H1 (cell line): ENCODE results near the gene ARHGEF28. TPM values are rescaled to one million over a fixed set of nuclear protein-coding genes. Genes with fewer than 3 reads are reported as not detected.

Experiments used
- CTCF ChIA-PET: fragments of 300-600 bp; sonication (Branson Sonifier 250); formaldehyde crosslinking; loops from one replicate; lab custom pipeline; 2021; ENCODE audit not compliant: partially characterized antibody; lab: Charles Lee
- POLR2A ChIA-PET: fragments of 300-600 bp; sonication (Branson Sonifier 250); formaldehyde crosslinking; loops from one replicate; lab custom pipeline; 2021; ENCODE audit warnings: inconsistent platforms; ENCODE audit not compliant: partially characterized antibody; lab: Charles Lee
- DNase-seq, 2 experiments: peaks; one replicate each; pipeline versions ENCODE4 v3.0.0 to v3.0.0-alpha.2; 2010 to 2022; ENCODE audit warnings: low spot score in 2 of 2, low read depth in 1 of 2, mixed read lengths in 1 of 2
- FAIRE-seq: peaks from 2 replicates; lab custom pipeline; 2011; peaks lifted over from hg19 to GRCh38; lab: Jason Lieb, UNC
- H2AFZ ChIP-seq: 2 replicates; pipeline ENCODE4 v1.8.1; 2012; ENCODE audit warnings: low read length, inconsistent platforms
- H2AK5ac ChIP-seq: 2 replicates; pipeline ENCODE4 v1.6.1; 2013; ENCODE audit warnings: low read depth, low read length
- H2BK120ac ChIP-seq: replicated peaks from 2 replicates; pipeline ENCODE3; 2013; ENCODE audit warnings: low read depth, low read length, inconsistent platforms
- H2BK12ac ChIP-seq: 2 replicates; pipeline ENCODE4 v1.6.1; 2013; ENCODE audit warnings: low read depth, low read length
- H2BK15ac ChIP-seq: 2 replicates; pipeline ENCODE4 v1.6.1; 2013; ENCODE audit warnings: low read length
- H2BK20ac ChIP-seq: 2 replicates; pipeline ENCODE4 v1.6.1; 2013; ENCODE audit warnings: low read length
- H2BK5ac ChIP-seq: 2 replicates; pipeline ENCODE4 v1.6.1; 2013; ENCODE audit warnings: low read depth, low read length
- H3K14ac ChIP-seq: 2 replicates; pipeline ENCODE4 v1.6.1; 2013; ENCODE audit warnings: inconsistent platforms; ENCODE audit not compliant: insufficient read length
- H3K18ac ChIP-seq: 2 replicates; pipeline ENCODE4 v1.6.1; 2013; ENCODE audit warnings: low read length; ENCODE audit errors: extremely low read depth
- H3K23ac ChIP-seq: 2 replicates; pipeline ENCODE4 v1.6.1; 2013; ENCODE audit warnings: inconsistent platforms; ENCODE audit not compliant: insufficient read length
- H3K23me2 ChIP-seq: 2 replicates; pipeline ENCODE4 v1.6.1; 2013; ENCODE audit warnings: low read depth, low read length
- H3K27ac ChIP-seq: 2 replicates; pipeline ENCODE4 v1.6.1; 2011; ENCODE audit warnings: low read depth, low read length, inconsistent platforms
- H3K27me3 ChIP-seq, 4 experiments: replicated peaks in 1 of 4; 1 replicate in 1 of 4; 2 replicates in 3 of 4; pipeline versions ENCODE4 v1.6.1 to v1.8.1; 2011 to 2013; ENCODE audit warnings: low read length in 3 of 4, mild to moderate bottlenecking in 3 of 4, inconsistent platforms in 2 of 4, mixed read lengths in 2 of 4, moderate library complexity in 1 of 4; ENCODE audit not compliant: control insufficient read depth in 3 of 4, insufficient read depth in 3 of 4; ENCODE audit errors: extremely low read depth in 1 of 4
- H3K36me3 ChIP-seq, 4 experiments: 2 replicates each; pipeline versions ENCODE4 v1.6.1 to v1.8.1; 2011 to 2013; ENCODE audit warnings: mild to moderate bottlenecking in 4 of 4, low read length in 3 of 4, moderate library complexity in 2 of 4, control low read depth in 1 of 4, inconsistent platforms in 1 of 4; ENCODE audit not compliant: insufficient read depth in 4 of 4, control insufficient read depth in 2 of 4
- H3K4ac ChIP-seq: replicated peaks from 2 replicates; pipeline ENCODE3; 2013; ENCODE audit warnings: low read length, low read depth, mixed read lengths, inconsistent platforms; ENCODE audit not compliant: insufficient read length
- H3K4me1 ChIP-seq, 4 experiments: replicated peaks in 1 of 4; 1 replicate in 1 of 4; 2 replicates in 3 of 4; pipeline versions ENCODE4 v1.6.1 to v1.8.1; 2011 to 2013; ENCODE audit warnings: low read length in 3 of 4, inconsistent platforms in 2 of 4, mixed read lengths in 1 of 4; ENCODE audit not compliant: insufficient read depth in 4 of 4, control insufficient read depth in 3 of 4
- H3K4me2 ChIP-seq, 2 experiments: 2 replicates each; pipeline versions ENCODE4 v1.6.1 to v1.8.1; 2011 to 2013; ENCODE audit warnings: low read depth in 2 of 2, low read length in 2 of 2, control low read depth in 1 of 2, inconsistent platforms in 1 of 2, mild to moderate bottlenecking in 1 of 2; ENCODE audit not compliant: insufficient read depth in 1 of 2
- H3K4me3 ChIP-seq, 4 experiments: fragments of 200-600, 300-600 bp in 1 of 4; sonication (generic), shearing (Covaris generic), sonication (Bioruptor Twin) in 1 of 4; 2 replicates each; pipeline versions ENCODE4 v1.5.1 to v1.8.1; 2011 to 2016; ENCODE audit warnings: low read length in 4 of 4, low read depth in 3 of 4, control low read depth in 2 of 4, inconsistent platforms in 2 of 4, mild to moderate bottlenecking in 2 of 4, mixed read lengths in 1 of 4, moderate library complexity in 1 of 4; ENCODE audit not compliant: insufficient read depth in 2 of 4; ENCODE audit errors: extremely low read depth in 1 of 4
- H3K56ac ChIP-seq: replicated peaks from 2 replicates; pipeline ENCODE3; 2013; ENCODE audit warnings: low read depth, mild to moderate bottlenecking, mixed read lengths, low read length, inconsistent platforms; ENCODE audit not compliant: insufficient read length
- H3K79me1 ChIP-seq: 2 replicates; pipeline ENCODE4 v1.6.1; 2013; ENCODE audit warnings: low read depth, low read length, control low read depth
- H3K79me2 ChIP-seq, 2 experiments: 2 replicates each; pipeline versions ENCODE4 v1.6.1 to v1.8.1; 2012 to 2013; ENCODE audit warnings: low read length in 2 of 2, mild to moderate bottlenecking in 2 of 2, inconsistent platforms in 1 of 2; ENCODE audit not compliant: insufficient read depth in 2 of 2, control insufficient read depth in 1 of 2
- H3K9ac ChIP-seq, 4 experiments: replicated peaks in 1 of 4; 1 replicate in 1 of 4; 2 replicates in 3 of 4; pipeline versions ENCODE4 v1.6.1 to v1.8.1; 2011 to 2013; ENCODE audit warnings: low read depth in 3 of 4, low read length in 3 of 4, control low read depth in 2 of 4, mild to moderate bottlenecking in 2 of 4, moderate library complexity in 2 of 4, inconsistent platforms in 1 of 4; ENCODE audit errors: extremely low read depth in 1 of 4
- H3K9me3 ChIP-seq, 2 experiments: 2 replicates each; pipeline versions ENCODE4 v1.6.1 to v1.8.1; 2012 to 2013; ENCODE audit warnings: mild to moderate bottlenecking in 2 of 2, moderate library complexity in 2 of 2, control low read depth in 1 of 2, inconsistent platforms in 1 of 2, low read depth in 1 of 2, low read length in 1 of 2, mixed read lengths in 1 of 2; ENCODE audit not compliant: insufficient read depth in 2 of 2
- H4K20me1 ChIP-seq, 2 experiments: replicated peaks in 1 of 2; 2 replicates each; pipeline versions ENCODE3 to v1.8.1; 2011 to 2013; ENCODE audit warnings: inconsistent platforms in 2 of 2, low read length in 2 of 2, mild to moderate bottlenecking in 1 of 2; ENCODE audit not compliant: insufficient read depth in 2 of 2, control insufficient read depth in 1 of 2
- H4K5ac ChIP-seq: 2 replicates; pipeline ENCODE4 v1.6.1; 2013; ENCODE audit warnings: low read length, low read depth, mixed read lengths, inconsistent platforms; ENCODE audit not compliant: insufficient read length
- H4K8ac ChIP-seq: 2 replicates; pipeline ENCODE4 v1.8.0; 2013; ENCODE audit warnings: mild to moderate bottlenecking, moderate library complexity, low read length, inconsistent platforms; ENCODE audit not compliant: insufficient read depth; ENCODE audit errors: extremely low read depth
- H4K91ac ChIP-seq: replicated peaks from 2 replicates; pipeline ENCODE3; 2013; ENCODE audit warnings: low read length, mixed read lengths, inconsistent platforms; ENCODE audit not compliant: insufficient read length
- JUND ChIP-seq: IDR thresholded peaks from 2 replicates; pipeline ENCODE4 v1.6.1; 2011; ENCODE audit warnings: mild to moderate bottlenecking, improper control_type of control experiment, low read length
- RAD21 ChIP-seq, 2 experiments: IDR thresholded peaks in 1 of 2; conservative IDR thresholded peaks in 1 of 2; 2 replicates each; pipeline ENCODE4 v1.6.1; 2011; ENCODE audit warnings: low read depth in 2 of 2, low read length in 2 of 2, improper control_type of control experiment in 1 of 2, inconsistent platforms in 1 of 2, mild to moderate bottlenecking in 1 of 2, moderate library complexity in 1 of 2
- TCF12 ChIP-seq: IDR thresholded peaks from 2 replicates; pipeline ENCODE4 v1.6.1; 2011; ENCODE audit warnings: low read depth, mild to moderate bottlenecking, low read length
- YY1 ChIP-seq: IDR thresholded peaks from 2 replicates; pipeline ENCODE4 v1.6.1; 2011; ENCODE audit warnings: low read depth, mild to moderate bottlenecking, low read length
- WGBS, 2 experiments: shearing (Covaris generic) in 1 of 2; methylation state at CpG; one replicate each; pipeline versions ENCODE4 v1.1.6 to v1.1.7; 2013 to 2015; ENCODE audit warnings: low lambda C conversion rate in 2 of 2, mixed read lengths in 2 of 2, inconsistent platforms in 1 of 2, low coverage in 1 of 2, missing lambda C conversion rate in 1 of 2; ENCODE audit not compliant: insufficient replicate concordance in 2 of 2, insufficient coverage in 1 of 2, insufficient read length in 1 of 2; ENCODE audit errors: extremely low coverage in 1 of 2, missing lambda C conversion rate in 1 of 2; 5-methylcytosine and 5-hydroxymethylcytosine counted together
- polyA plus RNA-seq, 7 experiments: library from polyadenylated mRNA; depleted of rRNA in 3 of 7; stranded (reverse) in 5 of 7; unstranded in 2 of 7; fragments of >200 nt in 5 of 7; fragments of 200-250 nt in 2 of 7; gene quantifications; 1 replicate in 5 of 7; 2 replicates in 1 of 7; 4 replicates in 1 of 7; pipeline versions ENCODE4 v1.2.1 to v1.2.3, GENCODE V29; 2011 to 2013; ENCODE audit warnings: missing spikeins in 2 of 7, mixed read lengths in 2 of 7
- total RNA-seq: library from RNA; stranded (reverse); fragmentation: NEBNext Ultra II Directional; extraction: Animal tissue kit (Norgen Biotek cat#: 25700); gene quantifications from 2 replicates; pipeline ENCODE4 v1.2.1, GENCODE V29; 2021

ARHGEF28 gene
- total and polyA plus RNA-seq, 2 of the 8 experiments (the other 6 are each of a cell fraction or from before 2014, with no cell fraction given): 0.33 to 1.0 TPM

DNA sequence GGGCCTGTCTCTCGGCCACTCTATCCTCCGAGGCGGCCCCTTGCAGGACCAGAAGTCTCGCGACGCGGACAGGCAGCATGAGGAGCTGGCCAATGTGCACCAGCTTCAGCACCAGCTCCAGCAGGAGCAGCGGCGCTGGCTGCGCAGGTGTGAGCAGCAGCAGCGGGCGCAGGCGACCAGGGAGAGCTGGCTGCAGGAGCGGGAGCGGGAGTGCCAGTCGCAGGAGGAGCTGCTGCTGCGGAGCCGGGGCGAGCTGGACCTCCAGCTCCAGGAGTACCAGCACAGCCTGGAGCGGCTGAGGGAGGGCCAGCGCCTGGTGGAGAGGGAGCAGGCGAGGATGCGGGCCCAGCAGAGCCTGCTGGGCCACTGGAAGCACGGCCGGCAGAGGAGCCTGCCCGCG lies 283.5 kb downstream of the ARHGEF28 start:
- Histone ChIP-seq H2BK20ac (no peak overlapping the region), H3K56ac (no peak overlapping the region), H3K27me3 (no peaks in the 10 kb centered on the region), H2BK120ac (no peak overlapping the region), H2AK5ac (no peak overlapping the region), H3K14ac (no peak overlapping the region), H2BK12ac (no peak overlapping the region), H3K9ac (no peak overlapping the region), H3K4ac (no peak overlapping the region), H3K36me3 (no peaks in the 10 kb centered on the region), H4K5ac (no peak overlapping the region), H4K91ac (no peak overlapping the region), H3K4me1 (no peaks in the 10 kb centered on the region), H3K18ac (no peak overlapping the region), H3K27ac (no peak overlapping the region), H3K23me2 (no peaks in the 10 kb centered on the region), H2BK5ac (no peak overlapping the region), H4K20me1 (no peaks in the 10 kb centered on the region), H3K23ac (no peak overlapping the region), H2AFZ (peak overlapping the region; percentile 40; the same call in 1 of the 2 replicates), H2BK15ac (no peak overlapping the region), H3K4me3 (no peak overlapping the region), H3K9me3 (no peaks in the 10 kb centered on the region), H4K8ac (no peak overlapping the region), H3K79me2 (no peaks in the 10 kb centered on the region), H3K79me1 (no peaks in the 10 kb centered on the region), H3K4me2 (no peak overlapping the region)
- TF ChIP-seq TCF12 (no peak), RAD21 (IDR thresholded peaks at IDR 0.05 in 1 of 2, conservative IDR thresholded peaks at IDR 0.05 in 1 of 2; ENCODE audit: low read depth in 2 of 2, low read length in 2 of 2) (no peak), JUND (no peak), YY1 (no peak)
- no peak for FAIRE-seq
- ChIA-PET CTCF (interaction anchor here (0.5 to 2.2 kb wide), 6 partner anchors 8 to 388 kb away, joined by 3 to 7 read pairs (median 4); no protein-coding TSS in a partner anchor), POLR2A (no interaction called here)
- WGBS, 2 experiments: 97% methylated on average over 21 of the region's 27 CpGs; no CpG with 5 or more reads in 1 of the 2 experiments
- DNase-seq: no peak
